Prostate gland (tissue), 2 donors: ENCODE data around the gene TIGIT.

Experiments
- POLR2AphosphoS5 ChIP-seq: sonication (generic); formaldehyde crosslinking; IDR thresholded peaks from one replicate; pipeline ENCODE4 v1.6.1; 2017; ENCODE audit warnings: antibody characterized with exemption
- TF ChIP-seq, protein P1 (sequence below), 4 experiments: fragments of 200-600 bp in 2 of 4; fragments of 450-650 bp in 2 of 4; sonication (generic) in 2 of 4; IDR thresholded peaks; 1 replicate in 3 of 4; 2 replicates in 1 of 4; pipeline ENCODE4 v1.5.1; 2016 to 2019; ENCODE audit warnings: antibody characterized with exemption in 4 of 4, mild to moderate bottlenecking in 2 of 4, moderate library complexity in 2 of 4

DNA sequence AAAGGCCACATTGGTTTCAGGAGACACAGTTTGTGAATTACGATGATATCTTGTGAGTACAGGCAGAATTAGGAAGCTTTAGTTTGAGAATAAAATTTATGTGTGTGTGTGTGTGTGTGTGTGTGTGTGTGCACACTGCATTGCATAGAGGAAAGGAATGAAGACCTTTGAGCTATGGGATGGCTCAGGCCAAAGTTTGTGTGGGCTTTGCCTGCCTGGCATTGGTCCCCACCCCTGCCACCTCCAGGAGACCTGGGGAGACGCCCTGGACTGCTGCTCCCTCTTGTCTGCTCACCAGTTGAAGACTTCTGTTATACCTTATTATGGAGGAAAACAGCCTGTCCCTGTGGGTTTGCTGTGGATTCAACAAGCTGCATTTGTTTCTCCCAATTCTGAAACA lies 37.2 kb downstream of the TIGIT start:
- TF ChIP-seq, protein P1, sequence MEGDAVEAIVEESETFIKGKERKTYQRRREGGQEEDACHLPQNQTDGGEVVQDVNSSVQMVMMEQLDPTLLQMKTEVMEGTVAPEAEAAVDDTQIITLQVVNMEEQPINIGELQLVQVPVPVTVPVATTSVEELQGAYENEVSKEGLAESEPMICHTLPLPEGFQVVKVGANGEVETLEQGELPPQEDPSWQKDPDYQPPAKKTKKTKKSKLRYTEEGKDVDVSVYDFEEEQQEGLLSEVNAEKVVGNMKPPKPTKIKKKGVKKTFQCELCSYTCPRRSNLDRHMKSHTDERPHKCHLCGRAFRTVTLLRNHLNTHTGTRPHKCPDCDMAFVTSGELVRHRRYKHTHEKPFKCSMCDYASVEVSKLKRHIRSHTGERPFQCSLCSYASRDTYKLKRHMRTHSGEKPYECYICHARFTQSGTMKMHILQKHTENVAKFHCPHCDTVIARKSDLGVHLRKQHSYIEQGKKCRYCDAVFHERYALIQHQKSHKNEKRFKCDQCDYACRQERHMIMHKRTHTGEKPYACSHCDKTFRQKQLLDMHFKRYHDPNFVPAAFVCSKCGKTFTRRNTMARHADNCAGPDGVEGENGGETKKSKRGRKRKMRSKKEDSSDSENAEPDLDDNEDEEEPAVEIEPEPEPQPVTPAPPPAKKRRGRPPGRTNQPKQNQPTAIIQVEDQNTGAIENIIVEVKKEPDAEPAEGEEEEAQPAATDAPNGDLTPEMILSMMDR (IDR thresholded peaks at IDR 0.05) = no peak
- TF ChIP-seq POLR2AphosphoS5 = no peak
